OCI-LY1 (cell line): ENCODE data around the gene DNMBP.

Source experiments
- H2AFZ ChIP-seq: fragments of 200-600 bp; sonication (generic), shearing (Covaris generic); 2 replicates; pipeline ENCODE4 v1.6.0; 2014; ENCODE audit warnings: antibody characterized with exemption, mild to moderate bottlenecking, low read length
- H3F3A ChIP-seq: fragments of 200-600 bp; sonication (generic), shearing (Covaris generic); 2 replicates; pipeline ENCODE4 v1.6.0; 2014; ENCODE audit warnings: mild to moderate bottlenecking, antibody characterized with exemption, low read length, moderate library complexity; ENCODE audit not compliant: insufficient read depth
- H3K27ac ChIP-seq: fragments of 200-600 bp; sonication (generic); 2 replicates; pipeline ENCODE4 v1.5.1; 2014; ENCODE audit warnings: low read length, mixed run types, mild to moderate bottlenecking, low read depth; ENCODE audit not compliant: poor library complexity, severe bottlenecking
- H3K27me3 ChIP-seq: fragments of 200-600 bp; sonication (generic); 2 replicates; pipeline ENCODE4 v1.6.0; 2014; ENCODE audit warnings: antibody characterized with exemption, mild to moderate bottlenecking, low read length, moderate library complexity; ENCODE audit not compliant: insufficient read depth
- H3K36me3 ChIP-seq: fragments of 200-600 bp; sonication (generic); 2 replicates; pipeline ENCODE4 v1.6.1; 2014; ENCODE audit warnings: mild to moderate bottlenecking, antibody characterized with exemption, low read length, moderate library complexity, mixed read lengths; ENCODE audit not compliant: insufficient read depth
- H3K4me1 ChIP-seq: fragments of 200-600 bp; sonication (generic); 2 replicates; pipeline ENCODE4 v1.5.1; 2014; ENCODE audit warnings: mild to moderate bottlenecking, low read length, moderate library complexity; ENCODE audit not compliant: insufficient read depth, severe bottlenecking
- H3K4me2 ChIP-seq: fragments of 200-600 bp; sonication (generic), shearing (Covaris generic); 2 replicates; pipeline ENCODE4 v1.6.1; 2014; ENCODE audit warnings: low read length
- H3K4me3 ChIP-seq: fragments of 200-600 bp; sonication (generic); 2 replicates; pipeline ENCODE4 v1.5.1; 2014; ENCODE audit warnings: low read length, low read depth, mild to moderate bottlenecking, mixed read lengths; ENCODE audit not compliant: poor library complexity, severe bottlenecking
- H3K79me2 ChIP-seq: fragments of 200-600 bp; shearing (Covaris generic); 2 replicates; pipeline ENCODE4 v1.6.1; 2016; ENCODE audit warnings: mixed run types, low read length, mixed read lengths; ENCODE audit not compliant: insufficient read depth
- H3K9ac ChIP-seq: fragments of 200-600 bp; sonication (generic), shearing (Covaris generic); 2 replicates; pipeline ENCODE4 v1.6.1; 2014; ENCODE audit warnings: mild to moderate bottlenecking, low read length, mixed read lengths
- H3K9me2 ChIP-seq: fragments of 200-600 bp; sonication (generic), shearing (Covaris generic); 2 replicates; pipeline ENCODE4 v1.6.1; 2014; ENCODE audit warnings: low read depth, mild to moderate bottlenecking, low read length, mixed read lengths
- H3K9me3 ChIP-seq: fragments of 200-600 bp; shearing (Covaris generic); 2 replicates; pipeline ENCODE4 v1.6.1; 2014; ENCODE audit warnings: low read length, mixed read lengths
- H4K20me1 ChIP-seq: fragments of 200-600 bp; sonication (generic), shearing (Covaris generic); 2 replicates; pipeline ENCODE4 v1.6.0; 2016; ENCODE audit warnings: mild to moderate bottlenecking, low read length; ENCODE audit not compliant: insufficient read depth
- CTCF ChIP-seq: fragments of 200-600 bp; sonication (generic), shearing (Covaris generic); IDR thresholded peaks from 2 replicates; pipeline ENCODE4 v1.5.1; 2017; ENCODE audit warnings: mild to moderate bottlenecking, antibody characterized with exemption, low read length, moderate library complexity, mixed read lengths
- EZH2 ChIP-seq: fragments of 200-600 bp; sonication (generic), shearing (Covaris generic); IDR thresholded peaks from 2 replicates; pipeline ENCODE4 v1.8.0; 2017; ENCODE audit warnings: borderline replicate concordance, mixed run types, mild to moderate bottlenecking, antibody characterized with exemption, low read length, moderate library complexity, mixed read lengths

DNMBP gene

GRCh38 chr10:99973190-99973589 is 36.6 kb downstream of the DNMBP start:
- Histone ChIP-seq H3K4me3 (no peak overlapping the region), H3K27me3 (no peaks in the 10 kb centered on the region), H3K4me1 (peaks cover 49% of the 10 kb centered on the region), H3F3A (0 out of 2 replicates have a peak, but pooled peaks cover 5% of the 10 kb centered on the region), H3K4me2 (no peak overlapping the region; the same call in 1 of the 2 replicates), H3K27ac (peak overlapping the region; percentile 96), H3K9me3 (no peaks in the 10 kb centered on the region), H3K79me2 (peaks cover 15% of the 10 kb centered on the region), H2AFZ (no peak overlapping the region), H3K9me2 (no peaks in the 10 kb centered on the region), H3K36me3 (peaks cover 24% of the 10 kb centered on the region), H3K9ac (no peak overlapping the region), H4K20me1 (no peaks in the 10 kb centered on the region)
- no peak for TF ChIP-seq EZH2
- peak; percentile 43 for TF ChIP-seq CTCF

GRCh38 chr10:99967961-99968360 is 41.8 kb downstream of the DNMBP start:
- Histone ChIP-seq H2AFZ (no peak overlapping the region), H3F3A (no peaks in the 10 kb centered on the region), H3K4me2 (no peak overlapping the region), H3K27ac (no peak overlapping the region), H3K79me2 (peaks cover under 1% of the 10 kb centered on the region; the same call in 1 of the 2 replicates), H3K27me3 (no peaks in the 10 kb centered on the region), H3K4me3 (no peak overlapping the region), H3K36me3 (peaks cover 42% of the 10 kb centered on the region), H3K9ac (no peak overlapping the region), H3K4me1 (no peaks in the 10 kb centered on the region), H3K9me2 (no peaks in the 10 kb centered on the region), H4K20me1 (no peaks in the 10 kb centered on the region), H3K9me3 (no peaks in the 10 kb centered on the region)
- TF ChIP-seq CTCF (no peak), EZH2 (no peak)

GRCh38 chr10:99966306-99966705 is 43.4 kb downstream of the DNMBP start:
- no peaks in the 10 kb centered on the region for H4K20me1 ChIP-seq
- H3K27me3 ChIP-seq = no peaks in the 10 kb centered on the region
- no peaks in the 10 kb centered on the region for H3K4me1 ChIP-seq
- H3F3A ChIP-seq = no peaks in the 10 kb centered on the region
- no peak overlapping the region for H2AFZ ChIP-seq
- H3K9me3 ChIP-seq = no peaks in the 10 kb centered on the region
- no peak overlapping the region for H3K9ac ChIP-seq
- no peak for TF ChIP-seq EZH2
- no peaks in the 10 kb centered on the region for H3K9me2 ChIP-seq
- H3K4me2 ChIP-seq = no peak overlapping the region
- no peaks in the 10 kb centered on the region for H3K79me2 ChIP-seq
- H3K27ac ChIP-seq = no peak overlapping the region
- H3K36me3 ChIP-seq = peaks cover 42% of the 10 kb centered on the region
- no peak overlapping the region for H3K4me3 ChIP-seq

- no peak overlapping the region for H3K9ac ChIP-seq
- no peak overlapping the region for H3K27ac ChIP-seq
- H3K4me1 ChIP-seq = no peaks in the 10 kb centered on the region
- no peak overlapping the region for H3K4me3 ChIP-seq
- H3F3A ChIP-seq = no peaks in the 10 kb centered on the region
- H3K9me3 ChIP-seq = no peaks in the 10 kb centered on the region
- H3K79me2 ChIP-seq = no peaks in the 10 kb centered on the region
- H3K4me2 ChIP-seq = no peak overlapping the region
- H3K36me3 ChIP-seq = peaks cover 42% of the 10 kb centered on the region
- no peaks in the 10 kb centered on the region for H4K20me1 ChIP-seq
- no peak for TF ChIP-seq CTCF
- no peaks in the 10 kb centered on the region for H3K27me3 ChIP-seq
- H2AFZ ChIP-seq = no peak overlapping the region
- H3K9me2 ChIP-seq = no peaks in the 10 kb centered on the region
These were observed 44.0 kb downstream of the DNMBP start for GRCh38 chr10:99965700-99966099.
